Gastroesophageal sphincter (tissue), 4 donors: ENCODE data around the gene PSD4. TPM values are rescaled to one million over a fixed set of nuclear protein-coding genes. Genes with fewer than 3 reads are reported as not detected.
"Not testable (repeated sequence)": the region's sequence is repeated elsewhere in the genome, so short reads cannot be mapped to it uniquely, and the experiment has no call there.

ENCODE experiments used
- ATAC-seq: fragments of 150-250 bp; one replicate; pipeline ENCODE4 v1.9.1; 2016; ENCODE audit warnings: mild to moderate bottlenecking, moderate library complexity
- H3K27ac ChIP-seq, 4 donors: fragments of 200-600 bp; sonication (generic) in 3 of 4; 1 replicate in 3 of 4; 2 replicates in 1 of 4; pipeline ENCODE4 v1.5.1; 2016 to 2019
- H3K27me3 ChIP-seq: fragments of 200-600 bp; sonication (generic); one replicate; pipeline ENCODE4 v1.5.1; 2019
- H3K36me3 ChIP-seq, 2 donors: fragments of 200-600 bp; sonication (generic); one replicate each; pipeline ENCODE4 v1.5.1; 2019; ENCODE audit warnings: control low read depth in 1 of 2
- H3K4me1 ChIP-seq, 3 donors: fragments of 200-600 bp; sonication (generic); 1 replicate in 2 of 3; 2 replicates in 1 of 3; pipeline ENCODE4 v1.5.1; 2016 to 2019; ENCODE audit warnings: control low read depth in 2 of 3
- H3K4me3 ChIP-seq, 2 donors: fragments of 200-600 bp; sonication (generic); one replicate each; pipeline ENCODE4 v1.5.1; 2019; ENCODE audit warnings: mild to moderate bottlenecking in 1 of 2, moderate library complexity in 1 of 2
- H3K9me3 ChIP-seq, 3 donors: fragments of 200-600 bp; sonication (generic); one replicate each; pipeline ENCODE4 v1.5.1; 2017 to 2019; ENCODE audit warnings: control low read depth in 2 of 3
- CTCF ChIP-seq, 4 experiments: fragments of 200-600 bp in 2 of 4; fragments of 450-650 bp in 2 of 4; sonication (generic) in 1 of 4; IDR thresholded peaks; one replicate each; pipeline ENCODE4 v1.5.1; 2017 to 2019; ENCODE audit warnings: antibody characterized with exemption in 4 of 4, mild to moderate bottlenecking in 2 of 4, moderate library complexity in 2 of 4
- EP300 ChIP-seq: sonication (generic); formaldehyde crosslinking; IDR thresholded peaks from one replicate; pipeline ENCODE4 v1.6.1; 2017; ENCODE audit warnings: antibody characterized with exemption, mild to moderate bottlenecking
- POLR2A ChIP-seq, 2 donors: fragments of 450-650 bp; IDR thresholded peaks; one replicate each; pipeline ENCODE4 v1.6.1; 2017; ENCODE audit warnings: antibody characterized with exemption in 2 of 2, mild to moderate bottlenecking in 2 of 2, moderate library complexity in 1 of 2
- POLR2AphosphoS5 ChIP-seq: sonication (generic); formaldehyde crosslinking; IDR thresholded peaks from one replicate; pipeline ENCODE4 v1.6.1; 2017; ENCODE audit warnings: antibody characterized with exemption
- WGBS, 2 donors: methylation state at CpG; one replicate each; pipeline ENCODE4 v1.1.5; 2018; ENCODE audit warnings: low coverage in 1 of 2; 5-methylcytosine and 5-hydroxymethylcytosine counted together
- total RNA-seq, 4 donors: library from RNA; depleted of rRNA; stranded (reverse); fragments of >200 nt; gene quantifications; one replicate each; pipeline ENCODE4 v1.1.0, GENCODE V29; 2016

The PSD4 gene
- total RNA-seq, 4 donors from 2014 or later, result 3.0 to 4.4 (median 3.6) TPM

GRCh38 chr2:113233593-113234550 is 60.1 kb downstream of the PSD4 start:
- no peak overlapping the region for H3K4me3 ChIP-seq
- no peak overlapping the region for H3K27ac ChIP-seq
- ATAC-seq, result no peak

GRCh38 chr2:113234721-113235346 is 61.1 kb downstream of the PSD4 start:
- TF ChIP-seq CTCF (IDR thresholded peaks at IDR 0.05) (no peak), EP300 (no peak)
- no peaks in the 10 kb centered on the region for H3K36me3 ChIP-seq
- 39 to 80% methylated on average over 4 to 5 of the region's 16 CpGs for WGBS, 2 donors
- H3K27me3 ChIP-seq, result no peaks in the 10 kb centered on the region
- no peaks in the 10 kb centered on the region for H3K9me3 ChIP-seq
- H3K4me1 ChIP-seq, result peaks cover 0 to 27% (median 2%) of the 10 kb centered on the region in 3 donors
- peak overlapping the region in 3 of 4 donors; percentile 17 to 82 (median 69) for H3K27ac ChIP-seq
- ATAC-seq, result no peak
- peak overlapping the region; percentile 48 to 58 for H3K4me3 ChIP-seq

More at GRCh38 chr2:113233593-113234550, 60.1 kb downstream of the PSD4 start:
- TF ChIP-seq EP300, result no peak
- no peak for TF ChIP-seq POLR2AphosphoS5
- no peak for TF ChIP-seq POLR2A (IDR thresholded peaks at IDR 0.05)
- no peak for TF ChIP-seq CTCF (IDR thresholded peaks at IDR 0.05)
- H3K36me3 ChIP-seq, result no peaks in the 10 kb centered on the region
- H3K9me3 ChIP-seq, result no peaks in the 10 kb centered on the region
- peaks cover 0 to 19% (median 0%) of the 10 kb centered on the region in 3 donors for H3K4me1 ChIP-seq
- WGBS, 2 donors, result 80 to 98% methylated on average over 1 to 8 of the region's 9 CpGs
- no peaks in the 10 kb centered on the region for H3K27me3 ChIP-seq

- Histone ChIP-seq H3K4me3 (peak overlapping the region; percentile 48 to 58), H3K27ac (peak overlapping the region; percentile 16 to 82 (median 43)), H3K4me1 (peaks cover 0 to 35% (median 9%) of the 10 kb centered on the region in 3 donors)
- not testable (repeated sequence) for H3K27me3 ChIP-seq, H3K9me3 ChIP-seq, H3K36me3 ChIP-seq
- 40 to 80% methylated on average over 1 to 7 of the region's 74 CpGs for WGBS, 2 donors
- TF ChIP-seq POLR2AphosphoS5 (peak; percentile 33), POLR2A (IDR thresholded peaks at IDR 0.05) (peak in 1 of 2 donors; percentile 47)
- peak; percentile 29 for ATAC-seq
These were observed 61.8 kb downstream of the PSD4 start for GRCh38 chr2:113235347-113236226.

GRCh38 chr2:113236367-113237159 is 62.8 kb downstream of the PSD4 start:
- H3K4me1 ChIP-seq, result peaks cover 0 to 44% (median 17%) of the 10 kb centered on the region in 3 donors
- ATAC-seq, result no peak
- no peaks in the 10 kb centered on the region for H3K9me3 ChIP-seq
- peak overlapping the region; percentile 48 to 58 for H3K4me3 ChIP-seq
- no peak for TF ChIP-seq POLR2A (IDR thresholded peaks at IDR 0.05)
- TF ChIP-seq EP300, result no peak
- TF ChIP-seq POLR2AphosphoS5, result no peak
- TF ChIP-seq CTCF (IDR thresholded peaks at IDR 0.05), result no peak
- no peaks in the 10 kb centered on the region for H3K27me3 ChIP-seq
- 60 to 94% methylated on average over 1 to 3 of the region's 38 CpGs for WGBS, 2 donors
- H3K27ac ChIP-seq, result peak overlapping the region in 3 of 4 donors; percentile 10 to 82 (median 69)
- no peaks in the 10 kb centered on the region for H3K36me3 ChIP-seq
